ENCODE measurements around the gene ZNF142.

Gene ZNF142, protein sequence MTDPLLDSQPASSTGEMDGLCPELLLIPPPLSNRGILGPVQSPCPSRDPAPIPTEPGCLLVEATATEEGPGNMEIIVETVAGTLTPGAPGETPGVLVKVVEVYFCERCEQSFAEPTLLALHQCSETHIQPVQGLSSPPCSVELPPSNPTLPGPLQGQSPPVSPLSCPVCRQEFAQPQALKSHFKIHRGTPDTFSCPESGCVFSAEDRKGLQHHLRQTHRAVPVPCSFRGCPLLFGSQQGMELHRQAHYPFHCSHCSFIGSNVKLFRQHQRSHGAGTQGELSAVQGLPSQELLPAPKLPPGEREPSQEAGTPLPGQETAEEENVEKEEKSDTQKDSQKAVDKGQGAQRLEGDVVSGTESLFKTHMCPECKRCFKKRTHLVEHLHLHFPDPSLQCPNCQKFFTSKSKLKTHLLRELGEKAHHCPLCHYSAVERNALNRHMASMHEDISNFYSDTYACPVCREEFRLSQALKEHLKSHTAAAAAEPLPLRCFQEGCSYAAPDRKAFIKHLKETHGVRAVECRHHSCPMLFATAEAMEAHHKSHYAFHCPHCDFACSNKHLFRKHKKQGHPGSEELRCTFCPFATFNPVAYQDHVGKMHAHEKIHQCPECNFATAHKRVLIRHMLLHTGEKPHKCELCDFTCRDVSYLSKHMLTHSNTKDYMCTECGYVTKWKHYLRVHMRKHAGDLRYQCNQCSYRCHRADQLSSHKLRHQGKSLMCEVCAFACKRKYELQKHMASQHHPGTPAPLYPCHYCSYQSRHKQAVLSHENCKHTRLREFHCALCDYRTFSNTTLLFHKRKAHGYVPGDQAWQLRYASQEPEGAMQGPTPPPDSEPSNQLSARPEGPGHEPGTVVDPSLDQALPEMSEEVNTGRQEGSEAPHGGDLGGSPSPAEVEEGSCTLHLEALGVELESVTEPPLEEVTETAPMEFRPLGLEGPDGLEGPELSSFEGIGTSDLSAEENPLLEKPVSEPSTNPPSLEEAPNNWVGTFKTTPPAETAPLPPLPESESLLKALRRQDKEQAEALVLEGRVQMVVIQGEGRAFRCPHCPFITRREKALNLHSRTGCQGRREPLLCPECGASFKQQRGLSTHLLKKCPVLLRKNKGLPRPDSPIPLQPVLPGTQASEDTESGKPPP (N-terminal part only)

DNA sequence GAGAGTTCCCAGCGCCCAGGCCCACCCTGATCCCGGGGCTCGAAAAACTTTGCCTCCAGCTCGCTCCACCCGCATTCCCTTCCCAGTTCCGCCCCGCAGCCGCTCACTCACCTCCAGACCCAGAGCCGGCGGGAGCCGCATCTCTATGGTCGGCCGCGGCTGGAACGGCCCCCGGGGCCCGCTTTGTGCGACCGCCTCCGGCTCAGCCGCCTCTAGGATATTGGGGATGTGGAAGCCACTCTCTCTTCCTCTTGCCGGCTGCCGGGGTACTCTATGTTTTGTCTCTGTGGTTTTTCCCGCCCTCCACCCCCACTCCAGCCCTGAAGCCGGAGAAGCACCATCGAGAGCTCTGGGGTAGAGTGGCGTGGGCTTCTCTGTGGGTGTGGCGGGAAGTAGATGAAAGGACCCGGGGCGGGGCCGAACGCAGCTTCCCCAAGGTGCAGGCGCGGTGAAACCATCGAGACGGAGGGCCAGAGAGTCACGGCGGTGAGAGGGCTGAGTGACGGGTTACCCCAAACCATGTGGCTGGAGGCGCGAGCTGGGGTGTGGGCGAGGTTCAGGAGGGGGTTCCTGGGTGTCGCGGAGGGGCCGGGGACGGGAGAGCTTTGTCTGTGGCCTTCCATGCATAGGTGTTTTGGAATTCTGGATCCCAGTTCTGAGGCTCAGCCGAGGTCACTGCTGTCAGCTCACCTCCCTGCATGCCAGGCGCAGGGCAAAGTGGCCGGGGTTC lies at the start of gene ZNF142, which contains the start of gene BCS1L:
TSS of gene ZNF142 (minus strand) at position 366 of the 730 bp plus-strand sequence. CDS start 3,194 bp downstream, outside the sequence.
TSS of gene BCS1L (plus strand) at position 426 of the 730 bp plus-strand sequence. CDS start 1,305 bp downstream, outside the sequence.
- DNase-seq: peak; percentile 72

DNA sequence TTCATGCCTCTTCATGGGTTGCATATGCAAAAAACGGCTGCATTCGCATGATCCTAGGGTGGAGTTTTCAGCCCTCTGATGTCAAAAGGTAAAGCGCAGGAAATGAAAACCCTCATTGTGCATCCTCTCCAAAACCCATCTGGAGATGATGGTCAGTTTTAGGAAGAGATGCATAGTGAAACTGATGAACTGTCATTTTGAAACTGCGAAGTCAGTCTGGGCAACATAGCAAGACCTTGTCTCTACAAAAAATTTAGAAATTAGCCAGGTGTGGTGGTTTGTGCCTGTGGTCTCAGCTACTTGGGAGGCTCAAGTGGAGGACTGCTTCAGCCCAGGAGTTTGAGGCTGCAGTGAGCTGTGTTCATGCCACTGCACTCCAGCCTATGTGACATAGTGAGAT lies 48.7 kb upstream of the ZNF142 start:
- DNase-seq: no peak

DNA sequence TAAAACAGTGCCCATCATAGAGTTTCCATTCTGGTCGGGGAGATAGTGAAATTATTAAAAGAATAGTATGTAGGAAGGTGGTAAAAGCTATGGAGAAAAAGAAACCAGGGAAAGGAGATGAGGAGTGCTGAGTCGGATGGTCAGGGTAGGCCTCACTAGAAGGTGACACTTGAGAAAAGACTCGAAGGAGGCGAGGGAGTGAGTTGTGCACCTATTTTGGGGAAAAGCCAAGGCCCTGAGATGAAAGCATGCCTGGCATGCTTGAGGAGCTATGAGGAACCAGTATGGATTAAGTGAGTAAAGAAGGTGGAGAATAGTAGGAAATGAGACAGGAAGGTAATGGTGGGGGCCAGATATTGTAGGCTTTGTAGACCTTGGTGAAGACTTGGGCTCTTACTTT lies 43.9 kb upstream of the ZNF142 start:
- DNase-seq: no peak

DNA sequence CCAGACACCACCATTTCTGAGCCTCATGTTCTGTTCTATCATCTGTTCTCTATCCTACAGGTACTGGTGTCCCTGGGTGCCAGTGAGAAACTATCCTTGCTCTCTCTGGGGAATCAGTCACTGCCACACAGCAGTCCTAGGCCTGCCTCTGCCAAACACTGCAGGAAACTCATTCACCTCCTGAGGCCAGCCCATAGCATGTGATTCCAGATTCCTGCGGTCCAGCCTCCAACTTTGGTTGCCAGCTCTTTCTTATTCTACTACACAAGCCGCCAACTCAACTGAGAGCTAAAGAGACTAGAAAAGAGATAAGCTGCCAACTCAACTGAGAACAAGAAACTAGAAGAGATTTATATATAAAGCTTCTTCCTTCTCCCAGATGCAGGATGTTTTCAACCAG lies 42.4 kb upstream of the ZNF142 start:
- no peak for DNase-seq

DNA sequence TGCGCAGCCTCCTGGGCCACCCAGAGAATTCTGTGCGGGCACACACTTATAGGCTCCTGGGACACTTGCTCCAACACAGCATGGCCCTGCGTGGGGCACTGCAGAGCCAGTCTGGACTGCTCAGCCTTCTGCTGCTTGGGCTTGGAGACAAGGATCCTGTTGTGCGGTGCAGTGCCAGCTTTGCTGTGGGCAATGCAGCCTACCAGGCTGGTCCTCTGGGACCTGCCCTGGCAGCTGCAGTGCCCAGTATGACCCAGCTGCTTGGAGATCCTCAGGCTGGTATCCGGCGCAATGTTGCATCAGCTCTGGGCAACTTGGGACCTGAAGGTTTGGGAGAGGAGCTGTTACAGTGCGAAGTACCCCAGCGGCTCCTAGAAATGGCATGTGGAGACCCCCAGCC lies 39.5 kb upstream of the ZNF142 start:
- no peak for DNase-seq

GRCh38 chr2:218694405-218695145 lies 35.2 kb upstream of the ZNF142 start:
- DNase-seq: no peak

GRCh38 chr2:218691234-218691633 lies 31.8 kb upstream of the ZNF142 start:
- DNase-seq: no peak

- peak; percentile 8 for DNase-seq
Observed at GRCh38 chr2:218687400-218688060, 28.1 kb upstream of the ZNF142 start.

GRCh38 chr2:218680061-218680460 lies 20.6 kb upstream of the ZNF142 start:
- DNase-seq: no peak

DNA sequence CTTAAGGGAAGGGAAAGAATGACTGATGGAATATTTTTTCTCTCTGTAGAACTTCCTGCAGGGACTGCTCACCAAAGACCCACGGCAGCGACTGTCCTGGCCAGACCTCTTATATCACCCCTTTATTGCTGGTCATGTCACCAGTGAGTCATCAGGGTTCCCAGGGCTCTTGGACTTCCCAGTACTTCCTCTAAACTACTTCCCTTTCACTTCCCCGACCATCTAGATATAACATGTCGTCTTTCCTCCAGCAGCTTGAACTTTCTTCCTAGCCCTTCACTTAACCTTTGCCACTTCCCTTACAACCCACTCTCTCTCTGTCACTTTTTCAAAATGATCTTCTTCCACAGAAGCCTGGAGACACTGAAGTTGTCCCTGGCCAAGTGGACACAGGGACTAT lies 19.7 kb upstream of the ZNF142 start:
- DNase-seq: no peak

DNA sequence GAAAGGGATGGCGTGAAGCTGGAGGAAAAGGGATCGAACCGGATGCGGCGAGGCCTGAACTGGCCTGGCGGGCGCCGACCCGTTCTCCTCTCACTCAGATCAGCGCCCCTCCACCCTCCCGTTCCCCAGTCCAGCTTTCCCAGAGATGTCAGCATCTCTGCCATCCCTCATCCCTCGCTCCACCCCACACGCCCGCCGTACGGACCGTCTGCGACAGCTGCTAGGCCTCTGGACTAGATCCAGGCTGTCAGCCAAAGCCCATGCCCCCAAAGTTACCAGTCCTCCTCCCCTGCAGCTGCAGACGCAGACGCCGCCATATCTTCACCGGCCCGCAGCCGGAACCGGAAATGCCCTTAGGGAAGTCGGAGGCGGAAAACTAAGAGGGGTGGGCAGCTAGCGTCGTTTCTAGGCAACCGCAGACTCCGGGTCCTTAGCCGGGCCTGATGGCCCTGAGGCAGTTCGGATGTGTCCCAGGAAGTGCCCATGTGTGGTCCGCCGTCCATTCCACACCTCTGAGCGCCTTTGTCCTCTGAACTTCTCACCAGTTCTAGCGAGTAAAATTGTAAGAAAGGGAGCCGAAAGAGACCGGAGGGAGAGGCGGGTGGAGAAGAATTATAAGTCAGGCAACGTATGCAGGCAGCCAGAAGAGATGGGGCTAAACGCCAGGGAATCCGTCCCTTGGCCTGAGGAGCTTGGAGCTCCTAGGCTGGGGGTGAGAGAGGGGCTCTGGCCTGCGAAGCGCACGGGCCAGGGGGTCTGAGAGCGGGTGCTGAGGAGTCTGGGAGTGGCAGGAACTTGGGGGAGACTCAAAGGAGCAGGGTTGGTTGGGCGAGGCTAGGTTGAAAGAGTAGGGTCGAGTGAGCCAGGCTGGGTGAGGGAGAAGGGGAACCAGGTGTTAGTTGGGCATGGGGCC lies 12.5 kb upstream of the ZNF142 start, which contains the start of the genes RNF25 and STK36:
TSS of gene RNF25 (minus strand) at position 349 of the 913 bp plus-strand sequence. CDS start at position 317, 32 bp downstream.
TSS of gene STK36 (plus strand) at position 433 of the 913 bp plus-strand sequence. CDS start 744 bp downstream, outside the sequence.
- DNase-seq: peak; percentile 78

GRCh38 chr2:218671097-218671653 lies 11.8 kb upstream of the ZNF142 start:
- DNase-seq: no peak

GRCh38 chr2:218664653-218665052 lies 5.2 kb upstream of the ZNF142 start:
- no peak for DNase-seq

DNA sequence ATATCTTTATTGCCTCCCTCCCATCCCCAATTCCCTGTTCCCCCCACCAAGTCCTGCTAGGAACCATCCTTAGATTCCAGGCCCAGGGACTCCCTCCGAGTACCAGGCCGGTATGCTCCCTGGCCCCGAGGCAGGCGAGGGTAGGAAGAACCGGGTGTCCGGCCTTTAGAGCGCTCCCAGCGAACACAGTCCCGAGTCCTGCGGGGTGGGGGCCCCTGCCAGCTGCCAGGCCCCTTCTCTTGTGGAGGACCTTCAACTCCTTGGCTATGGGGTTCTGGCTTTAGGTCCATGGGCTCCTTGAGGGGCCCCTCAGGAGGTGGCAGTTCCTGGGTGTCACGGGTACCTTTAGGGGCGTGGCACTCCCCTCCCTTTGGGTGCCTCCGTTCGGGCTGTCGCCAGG lies 4.5 kb upstream of the ZNF142 start:
- DNase-seq: no peak

DNA sequence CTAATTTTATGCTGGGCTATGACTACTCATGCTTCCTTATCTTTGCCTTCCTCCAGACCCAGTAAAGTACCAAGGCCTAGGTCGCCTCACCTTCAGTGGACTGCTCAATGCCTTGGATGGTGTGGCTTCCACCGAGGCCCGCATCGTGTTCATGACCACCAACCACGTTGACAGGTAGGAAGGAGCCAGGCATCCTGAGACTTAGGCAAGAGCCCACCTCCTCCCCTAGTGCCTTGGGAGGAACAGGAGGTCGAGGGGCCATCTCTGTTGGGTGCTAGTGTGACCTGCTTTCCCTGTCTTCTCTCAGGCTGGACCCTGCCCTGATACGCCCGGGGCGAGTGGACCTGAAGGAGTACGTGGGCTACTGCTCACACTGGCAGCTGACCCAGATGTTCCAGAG lies 3.4 kb upstream of the ZNF142 start:
- DNase-seq: no peak

GRCh38 chr2:218662377-218662776 lies 3.0 kb upstream of the ZNF142 start:
- no peak for DNase-seq

DNA sequence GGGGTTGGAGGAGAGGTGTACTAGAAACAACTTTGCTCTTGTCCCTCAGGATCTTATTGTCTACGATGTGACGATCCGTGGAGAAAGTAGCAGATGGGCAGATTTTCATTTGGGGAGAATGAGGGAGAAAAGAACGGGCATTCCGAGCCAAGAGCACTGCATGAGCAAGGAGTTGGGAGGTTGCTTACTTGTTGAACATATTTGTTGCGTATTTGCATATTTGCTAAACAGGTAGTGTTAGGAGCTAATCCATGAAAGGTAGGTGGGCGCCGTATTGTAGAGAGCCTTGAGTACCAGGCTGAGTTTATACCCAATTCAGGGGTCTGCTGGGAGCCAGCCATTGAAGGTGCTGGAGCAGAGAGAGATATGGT lies 550 bp upstream of the ZNF142 start:
- no peak for DNase-seq

DNA sequence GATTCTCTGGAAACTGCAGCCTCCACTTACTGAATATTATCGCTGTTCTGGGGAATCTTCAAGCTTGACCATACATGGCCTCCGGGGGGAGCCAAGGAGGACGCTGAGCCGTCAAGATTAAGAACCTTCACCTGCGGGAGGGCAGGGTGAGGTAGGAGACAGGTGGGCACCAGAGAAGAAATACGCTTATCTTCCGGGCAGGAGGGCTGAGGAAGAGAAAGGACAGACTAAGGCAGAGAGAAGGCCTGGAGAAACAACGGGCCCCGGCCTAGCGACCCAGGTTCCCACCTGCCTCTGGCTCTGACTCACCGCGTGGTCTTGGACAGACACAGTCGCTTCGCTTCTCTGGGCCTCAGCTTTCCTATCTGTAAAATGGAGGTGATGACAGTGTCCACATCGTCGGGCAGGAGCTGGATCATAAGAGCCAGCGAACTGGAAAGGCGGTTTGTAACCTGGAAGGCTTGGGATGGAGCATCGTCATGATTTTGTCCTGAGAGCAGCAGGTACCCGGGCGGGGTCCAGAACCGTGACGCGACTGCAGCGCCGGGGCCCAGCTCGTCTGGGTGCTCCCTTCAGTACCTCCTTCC lies 659 bp downstream of the ZNF142 start:
- DNase-seq: no peak

DNA sequence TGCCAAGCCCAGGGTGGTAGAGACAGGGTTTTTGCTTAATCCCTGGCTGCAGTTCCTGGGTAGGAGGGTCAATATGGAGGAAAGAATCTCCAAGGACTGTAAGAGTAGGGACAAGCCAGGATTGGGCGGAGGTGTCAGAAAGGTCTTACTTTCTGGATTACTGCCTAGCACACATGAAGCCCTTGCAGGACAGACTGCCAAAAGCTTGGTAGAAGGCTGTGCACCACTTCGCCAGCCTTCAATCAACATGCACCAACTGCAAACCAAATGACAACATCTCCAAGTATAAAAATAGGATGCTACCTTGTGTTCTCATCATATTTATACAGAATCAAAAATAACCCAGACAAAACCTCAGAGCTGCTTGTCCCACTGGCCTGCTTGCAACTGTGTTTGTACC lies 3.7 kb downstream of the ZNF142 start:
- DNase-seq: no peak

Data from NCI-H2029 (cell line).